GM12878 (cell line): ENCODE measurements around the gene KCNN3. TPM values are rescaled to one million over a fixed set of nuclear protein-coding genes. Genes with fewer than 3 reads are reported as not detected.

ENCODE experiments used
- CBX3 ChIP-seq: fragments of 200-600 bp; sonication (generic); IDR thresholded peaks from 2 replicates; pipeline ENCODE4 v1.6.1; 2016; ENCODE audit warnings: low read depth, borderline replicate concordance
- CBX5 ChIP-seq: sonication (generic); IDR thresholded peaks from 2 replicates; pipeline ENCODE4 v1.6.1; 2016; ENCODE audit warnings: low read depth, moderate library complexity, mild to moderate bottlenecking, inconsistent platforms
- CHD1 ChIP-seq: IDR thresholded peaks from 2 replicates; pipeline ENCODE4 v1.6.1; 2012; ENCODE audit warnings: low read depth, low read length, improper control_type of control experiment
- EED ChIP-seq: sonication (generic); IDR thresholded peaks from 2 replicates; pipeline ENCODE4 v1.6.1; 2016; ENCODE audit warnings: antibody characterized with exemption, low read depth
- ESRRA ChIP-seq: IDR thresholded peaks from 2 replicates; pipeline ENCODE4 v1.6.1; 2012; ENCODE audit warnings: mild to moderate bottlenecking, low read length, improper control_type of control experiment
- FOXK2 ChIP-seq: fragments of 450-650 bp; IDR thresholded peaks from 2 replicates; pipeline ENCODE4 v1.6.1; 2017; ENCODE audit warnings: mild to moderate bottlenecking, moderate library complexity
- KDM1A ChIP-seq: fragments of 200-600 bp; sonication (generic); IDR thresholded peaks from 2 replicates; pipeline ENCODE4 v1.6.1; 2016; ENCODE audit warnings: borderline replicate concordance
- MEF2A ChIP-seq: IDR thresholded peaks from 2 replicates; pipeline ENCODE4 v1.6.1; 2011; ENCODE audit warnings: low read depth, mild to moderate bottlenecking, low read length, moderate library complexity; ENCODE audit not compliant: insufficient read depth
- NFXL1 ChIP-seq: fragments of 450-650 bp; IDR thresholded peaks from 2 replicates; pipeline ENCODE4 v1.6.1; 2017; ENCODE audit warnings: antibody characterized with exemption, mild to moderate bottlenecking, borderline replicate concordance
- NRF1 ChIP-seq: conservative IDR thresholded peaks from 2 replicates; pipeline ENCODE4 v1.6.1; 2011; ENCODE audit warnings: mild to moderate bottlenecking, low read depth, low read length, improper control_type of control experiment
- POLR2AphosphoS2 ChIP-seq: IDR thresholded peaks from 2 replicates; pipeline ENCODE4 v1.6.1; 2011; ENCODE audit warnings: low read depth, mild to moderate bottlenecking, low read length, improper control_type of control experiment, moderate library complexity
- RAD21 ChIP-seq: IDR thresholded peaks from 2 replicates; pipeline ENCODE4 v1.6.1; 2011; ENCODE audit warnings: mild to moderate bottlenecking, low read depth, low read length, moderate library complexity; ENCODE audit not compliant: insufficient read depth
- TCF12 ChIP-seq: IDR thresholded peaks from 2 replicates; pipeline ENCODE4 v1.6.1; 2011; ENCODE audit warnings: low read depth, mild to moderate bottlenecking, low read length
- ZBED1 ChIP-seq: IDR thresholded peaks from 2 replicates; pipeline ENCODE4 v1.6.1; 2016; ENCODE audit warnings: borderline replicate concordance
- polyA plus RNA-seq, 11 experiments: library from polyadenylated mRNA; depleted of rRNA in 4 of 11; unstranded in 6 of 11; stranded (reverse) in 5 of 11; fragments of >200 nt; fragmentation: Nextera tagmentation in 4 of 11; fragmentation: Illumina TruSeq in 1 of 11; extraction: Ambion mirVana in 4 of 11; extraction: Trizol in 1 of 11; gene quantifications; 1 replicate in 1 of 11; 2 replicates in 10 of 11; pipeline versions ENCODE4 v1.2.1 to v1.2.3, GENCODE V29; 2011 to 2016; ENCODE audit warnings: inconsistent platforms in 2 of 11, missing spikeins in 2 of 11, low read depth in 1 of 11
- total RNA-seq, 4 experiments: library from RNA; depleted of rRNA in 3 of 4; stranded (reverse); fragments of >200 nt in 3 of 4; fragmentation: Illumina TruSeq in 1 of 4; extraction: Trizol in 1 of 4; gene quantifications; 2 replicates each; pipeline versions ENCODE4 v1.2.1 to v1.2.3, GENCODE V29; 2013 to 2021
- TF ChIP-seq, protein P1 (sequence below): IDR thresholded peaks from 2 replicates; pipeline ENCODE4 v1.6.1; 2012; ENCODE audit warnings: low read depth, low read length, improper control_type of control experiment
- TF ChIP-seq, protein P2 (sequence below): fragments of 450-650 bp; formaldehyde crosslinking; IDR thresholded peaks from 2 replicates; pipeline ENCODE4 v1.5.0; 2022; ENCODE audit warnings: mild to moderate bottlenecking, missing genetic modification characterization
- TF ChIP-seq, protein P3 (sequence below): fragments of 150-350 bp; IDR thresholded peaks from 2 replicates; pipeline ENCODE4 v1.6.1; 2016; ENCODE audit warnings: low read depth, low read length
- TF ChIP-seq, protein P4 (sequence below): fragments of 450-650 bp; IDR thresholded peaks from 2 replicates; pipeline ENCODE4 v1.6.1; 2016; ENCODE audit warnings: mild to moderate bottlenecking
- TF ChIP-seq, protein P5 (sequence below): fragments of 450-650 bp; formaldehyde crosslinking; IDR thresholded peaks from 2 replicates; pipeline ENCODE4 v1.4.0; 2022; ENCODE audit warnings: mild to moderate bottlenecking, moderate library complexity

KCNN3 gene
- total and polyA plus RNA-seq, 10 of the 15 experiments (the other 5 are each of a cell fraction or from before 2014, with no cell fraction given), result 3.5 to 26.4 (median 14.9) TPM

DNA sequence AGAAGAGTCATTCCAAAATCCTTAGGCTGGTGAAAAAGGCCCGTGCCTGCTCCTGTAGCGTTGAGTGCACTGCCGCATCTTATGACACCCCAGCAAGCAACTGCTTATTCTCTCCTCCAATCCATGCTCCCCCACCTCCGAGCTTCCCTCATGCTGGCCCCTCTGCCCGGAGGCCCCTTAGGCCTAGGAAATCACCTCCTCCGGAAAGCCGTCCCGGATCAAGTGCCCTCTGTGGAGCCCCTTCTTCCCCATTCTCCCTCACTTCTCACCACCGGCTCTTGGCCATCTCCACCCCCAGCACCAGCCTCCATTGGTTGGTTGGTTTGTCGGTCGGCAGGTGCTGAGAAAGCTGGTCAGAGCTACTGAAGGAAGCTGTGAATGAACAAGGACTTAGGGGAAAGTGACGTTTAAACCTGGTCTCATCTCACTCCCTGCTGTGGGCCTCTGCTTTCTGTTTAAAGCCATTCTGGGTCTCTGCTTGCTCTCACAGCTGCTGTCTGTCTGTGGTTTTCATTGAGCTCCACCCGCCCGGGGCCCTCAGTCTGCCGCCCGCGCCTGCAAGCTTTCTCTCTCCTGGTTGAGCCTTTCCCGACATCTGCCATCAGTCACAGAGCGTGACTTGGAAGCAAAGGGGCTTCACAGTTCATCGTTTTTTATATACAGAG is 122.2 kb downstream of the KCNN3 start (continued):
- no peak for TF ChIP-seq POLR2AphosphoS2
- TF ChIP-seq, protein P1, sequence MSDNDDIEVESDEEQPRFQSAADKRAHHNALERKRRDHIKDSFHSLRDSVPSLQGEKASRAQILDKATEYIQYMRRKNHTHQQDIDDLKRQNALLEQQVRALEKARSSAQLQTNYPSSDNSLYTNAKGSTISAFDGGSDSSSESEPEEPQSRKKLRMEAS, result no peak
- TF ChIP-seq FOXK2, result no peak
- no peak for TF ChIP-seq MEF2A
- TF ChIP-seq ZBED1, result no peak
- TF ChIP-seq, protein P2, sequence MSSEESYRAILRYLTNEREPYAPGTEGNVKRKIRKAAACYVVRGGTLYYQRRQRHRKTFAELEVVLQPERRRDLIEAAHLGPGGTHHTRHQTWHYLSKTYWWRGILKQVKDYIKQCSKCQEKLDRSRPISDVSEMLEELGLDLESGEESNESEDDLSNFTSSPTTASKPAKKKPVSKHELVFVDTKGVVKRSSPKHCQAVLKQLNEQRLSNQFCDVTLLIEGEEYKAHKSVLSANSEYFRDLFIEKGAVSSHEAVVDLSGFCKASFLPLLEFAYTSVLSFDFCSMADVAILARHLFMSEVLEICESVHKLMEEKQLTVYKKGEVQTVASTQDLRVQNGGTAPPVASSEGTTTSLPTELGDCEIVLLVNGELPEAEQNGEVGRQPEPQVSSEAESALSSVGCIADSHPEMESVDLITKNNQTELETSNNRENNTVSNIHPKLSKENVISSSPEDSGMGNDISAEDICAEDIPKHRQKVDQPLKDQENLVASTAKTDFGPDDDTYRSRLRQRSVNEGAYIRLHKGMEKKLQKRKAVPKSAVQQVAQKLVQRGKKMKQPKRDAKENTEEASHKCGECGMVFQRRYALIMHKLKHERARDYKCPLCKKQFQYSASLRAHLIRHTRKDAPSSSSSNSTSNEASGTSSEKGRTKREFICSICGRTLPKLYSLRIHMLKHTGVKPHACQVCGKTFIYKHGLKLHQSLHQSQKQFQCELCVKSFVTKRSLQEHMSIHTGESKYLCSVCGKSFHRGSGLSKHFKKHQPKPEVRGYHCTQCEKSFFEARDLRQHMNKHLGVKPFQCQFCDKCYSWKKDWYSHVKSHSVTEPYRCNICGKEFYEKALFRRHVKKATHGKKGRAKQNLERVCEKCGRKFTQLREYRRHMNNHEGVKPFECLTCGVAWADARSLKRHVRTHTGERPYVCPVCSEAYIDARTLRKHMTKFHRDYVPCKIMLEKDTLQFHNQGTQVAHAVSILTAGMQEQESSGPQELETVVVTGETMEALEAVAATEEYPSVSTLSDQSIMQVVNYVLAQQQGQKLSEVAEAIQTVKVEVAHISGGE, result no peak
- TF ChIP-seq KDM1A, result no peak
- TF ChIP-seq EED, result peak; percentile 47; the same call in 1 of the 2 replicates
- TF ChIP-seq, protein P3, sequence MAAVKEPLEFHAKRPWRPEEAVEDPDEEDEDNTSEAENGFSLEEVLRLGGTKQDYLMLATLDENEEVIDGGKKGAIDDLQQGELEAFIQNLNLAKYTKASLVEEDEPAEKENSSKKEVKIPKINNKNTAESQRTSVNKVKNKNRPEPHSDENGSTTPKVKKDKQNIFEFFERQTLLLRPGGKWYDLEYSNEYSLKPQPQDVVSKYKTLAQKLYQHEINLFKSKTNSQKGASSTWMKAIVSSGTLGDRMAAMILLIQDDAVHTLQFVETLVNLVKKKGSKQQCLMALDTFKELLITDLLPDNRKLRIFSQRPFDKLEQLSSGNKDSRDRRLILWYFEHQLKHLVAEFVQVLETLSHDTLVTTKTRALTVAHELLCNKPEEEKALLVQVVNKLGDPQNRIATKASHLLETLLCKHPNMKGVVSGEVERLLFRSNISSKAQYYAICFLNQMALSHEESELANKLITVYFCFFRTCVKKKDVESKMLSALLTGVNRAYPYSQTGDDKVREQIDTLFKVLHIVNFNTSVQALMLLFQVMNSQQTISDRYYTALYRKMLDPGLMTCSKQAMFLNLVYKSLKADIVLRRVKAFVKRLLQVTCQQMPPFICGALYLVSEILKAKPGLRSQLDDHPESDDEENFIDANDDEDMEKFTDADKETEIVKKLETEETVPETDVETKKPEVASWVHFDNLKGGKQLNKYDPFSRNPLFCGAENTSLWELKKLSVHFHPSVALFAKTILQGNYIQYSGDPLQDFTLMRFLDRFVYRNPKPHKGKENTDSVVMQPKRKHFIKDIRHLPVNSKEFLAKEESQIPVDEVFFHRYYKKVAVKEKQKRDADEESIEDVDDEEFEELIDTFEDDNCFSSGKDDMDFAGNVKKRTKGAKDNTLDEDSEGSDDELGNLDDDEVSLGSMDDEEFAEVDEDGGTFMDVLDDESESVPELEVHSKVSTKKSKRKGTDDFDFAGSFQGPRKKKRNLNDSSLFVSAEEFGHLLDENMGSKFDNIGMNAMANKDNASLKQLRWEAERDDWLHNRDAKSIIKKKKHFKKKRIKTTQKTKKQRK, result no peak
- TF ChIP-seq ESRRA, result no peak
- TF ChIP-seq CBX3, result no peak
- TF ChIP-seq NFXL1, result no peak
- TF ChIP-seq, protein P4, sequence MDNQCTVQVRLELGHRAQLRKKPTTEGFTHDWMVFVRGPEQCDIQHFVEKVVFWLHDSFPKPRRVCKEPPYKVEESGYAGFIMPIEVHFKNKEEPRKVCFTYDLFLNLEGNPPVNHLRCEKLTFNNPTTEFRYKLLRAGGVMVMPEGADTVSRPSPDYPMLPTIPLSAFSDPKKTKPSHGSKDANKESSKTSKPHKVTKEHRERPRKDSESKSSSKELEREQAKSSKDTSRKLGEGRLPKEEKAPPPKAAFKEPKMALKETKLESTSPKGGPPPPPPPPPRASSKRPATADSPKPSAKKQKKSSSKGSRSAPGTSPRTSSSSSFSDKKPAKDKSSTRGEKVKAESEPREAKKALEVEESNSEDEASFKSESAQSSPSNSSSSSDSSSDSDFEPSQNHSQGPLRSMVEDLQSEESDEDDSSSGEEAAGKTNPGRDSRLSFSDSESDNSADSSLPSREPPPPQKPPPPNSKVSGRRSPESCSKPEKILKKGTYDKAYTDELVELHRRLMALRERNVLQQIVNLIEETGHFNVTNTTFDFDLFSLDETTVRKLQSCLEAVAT, result peak; percentile 16; the same call in 1 of the 2 replicates
- TF ChIP-seq, protein P5, sequence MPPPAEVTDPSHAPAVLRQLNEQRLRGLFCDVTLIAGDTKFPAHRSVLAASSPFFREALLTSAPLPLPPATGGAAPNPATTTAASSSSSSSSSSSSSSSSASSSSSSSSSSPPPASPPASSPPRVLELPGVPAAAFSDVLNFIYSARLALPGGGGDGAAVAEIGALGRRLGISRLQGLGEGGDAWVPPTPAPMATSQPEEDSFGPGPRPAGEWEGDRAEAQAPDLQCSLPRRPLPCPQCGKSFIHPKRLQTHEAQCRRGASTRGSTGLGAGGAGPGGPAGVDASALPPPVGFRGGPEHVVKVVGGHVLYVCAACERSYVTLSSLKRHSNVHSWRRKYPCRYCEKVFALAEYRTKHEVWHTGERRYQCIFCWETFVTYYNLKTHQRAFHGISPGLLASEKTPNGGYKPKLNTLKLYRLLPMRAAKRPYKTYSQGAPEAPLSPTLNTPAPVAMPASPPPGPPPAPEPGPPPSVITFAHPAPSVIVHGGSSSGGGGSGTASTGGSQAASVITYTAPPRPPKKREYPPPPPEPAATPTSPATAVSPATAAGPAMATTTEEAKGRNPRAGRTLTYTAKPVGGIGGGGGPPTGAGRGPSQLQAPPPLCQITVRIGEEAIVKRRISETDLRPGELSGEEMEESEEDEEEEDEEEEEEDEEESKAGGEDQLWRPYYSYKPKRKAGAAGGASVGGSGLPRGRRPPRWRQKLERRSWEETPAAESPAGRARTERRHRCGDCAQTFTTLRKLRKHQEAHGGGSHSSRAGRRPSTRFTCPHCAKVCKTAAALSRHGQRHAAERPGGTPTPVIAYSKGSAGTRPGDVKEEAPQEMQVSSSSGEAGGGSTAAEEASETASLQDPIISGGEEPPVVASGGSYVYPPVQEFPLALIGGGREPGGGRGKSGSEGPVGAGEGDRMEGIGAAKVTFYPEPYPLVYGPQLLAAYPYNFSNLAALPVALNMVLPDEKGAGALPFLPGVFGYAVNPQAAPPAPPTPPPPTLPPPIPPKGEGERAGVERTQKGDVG (CRISPR knock-in tag), result no peak
- no peak for TF ChIP-seq RAD21
- TF ChIP-seq TCF12, result peak; percentile 94
- TF ChIP-seq NRF1, result no peak
- no peak for TF ChIP-seq CHD1
- TF ChIP-seq CBX5, result no peak
